AG04449 (cell line): Measurements from ENCODE around the gene AHRR.
A peak's percentile ranks its signal among the peaks of the same experiment; 100 is the strongest.
"Not testable (repeated sequence)": the region's sequence is repeated elsewhere in the genome, so short reads cannot be mapped to it uniquely, and the experiment has no call there.

Experiments used
- CTCF ChIA-PET: fragments of 350-600 bp; formaldehyde crosslinking; extraction: SDS; loops from one replicate; lab custom pipeline; 2021; ENCODE audit warnings: antibody characterized with exemption; lab: Yijun Ruan, JAX
- POLR2A ChIA-PET: fragments of 400-600, 350-600 bp; formaldehyde crosslinking; extraction: SDS; loops from one replicate; lab custom pipeline; 2020; ENCODE audit warnings: antibody characterized with exemption, inconsistent platforms; lab: Yijun Ruan, JAX
- DNase-seq: peaks from one replicate; pipeline ENCODE4 v3.0.0-alpha.2; 2010; ENCODE audit warnings: low read depth, low spot score
- H3K4me3 ChIP-seq: 2 replicates; pipeline ENCODE4 v1.5.1; 2011; ENCODE audit warnings: low read depth, mild to moderate bottlenecking, control low read depth, low read length
- CTCF ChIP-seq: IDR thresholded peaks from one replicate; pipeline ENCODE4 v1.5.1; 2011; ENCODE audit warnings: mild to moderate bottlenecking, moderate library complexity, low read length, control low read depth, inconsistent platforms; ENCODE audit not compliant: insufficient read depth; ENCODE audit errors: missing control alignments

Gene AHRR

DNA sequence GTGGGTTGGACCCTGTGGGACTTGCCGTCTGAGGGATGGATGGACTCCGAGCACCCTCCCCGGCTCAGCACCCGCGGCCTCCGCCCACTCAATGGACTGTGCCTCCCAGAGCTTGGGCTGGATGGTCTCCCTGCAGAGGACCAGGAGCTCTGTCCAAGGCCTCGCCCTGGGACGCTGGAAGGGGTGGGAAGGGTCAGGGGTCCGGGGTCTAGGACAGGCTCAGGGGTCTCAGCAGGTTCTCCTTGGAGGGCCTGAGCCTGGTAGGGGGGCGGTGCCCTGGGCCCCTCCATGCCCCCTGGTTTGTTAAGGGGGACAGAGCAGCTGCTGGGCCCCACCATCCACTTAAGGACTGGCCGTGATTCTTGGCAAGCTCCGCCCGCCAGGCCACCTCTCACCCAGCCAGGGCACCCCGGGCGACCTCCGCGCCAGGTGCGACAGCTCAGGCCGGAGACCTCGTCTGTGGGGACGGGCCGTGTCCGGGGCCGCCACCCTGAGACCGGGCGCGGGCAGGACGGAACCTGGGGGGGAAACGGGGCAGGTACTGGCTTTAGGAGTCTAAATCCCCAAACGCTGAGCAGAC is 150.7 kb downstream of the AHRR start:
- POLR2A ChIA-PET = interaction anchor here (0.6 to 1.0 kb wide), 3 partner anchors 22 to 155 kb away, joined by 3 read pairs; no protein-coding TSS in a partner anchor
- TF ChIP-seq CTCF = no peak
- peak overlapping the region; percentile 71 for H3K4me3 ChIP-seq
- no peak for DNase-seq
- CTCF ChIA-PET = interaction anchor here (1.3 to 3.4 kb wide), 3 partner anchors 21 to 156 kb away, joined by 4 to 17 read pairs (median 10); no protein-coding TSS in a partner anchor

DNA sequence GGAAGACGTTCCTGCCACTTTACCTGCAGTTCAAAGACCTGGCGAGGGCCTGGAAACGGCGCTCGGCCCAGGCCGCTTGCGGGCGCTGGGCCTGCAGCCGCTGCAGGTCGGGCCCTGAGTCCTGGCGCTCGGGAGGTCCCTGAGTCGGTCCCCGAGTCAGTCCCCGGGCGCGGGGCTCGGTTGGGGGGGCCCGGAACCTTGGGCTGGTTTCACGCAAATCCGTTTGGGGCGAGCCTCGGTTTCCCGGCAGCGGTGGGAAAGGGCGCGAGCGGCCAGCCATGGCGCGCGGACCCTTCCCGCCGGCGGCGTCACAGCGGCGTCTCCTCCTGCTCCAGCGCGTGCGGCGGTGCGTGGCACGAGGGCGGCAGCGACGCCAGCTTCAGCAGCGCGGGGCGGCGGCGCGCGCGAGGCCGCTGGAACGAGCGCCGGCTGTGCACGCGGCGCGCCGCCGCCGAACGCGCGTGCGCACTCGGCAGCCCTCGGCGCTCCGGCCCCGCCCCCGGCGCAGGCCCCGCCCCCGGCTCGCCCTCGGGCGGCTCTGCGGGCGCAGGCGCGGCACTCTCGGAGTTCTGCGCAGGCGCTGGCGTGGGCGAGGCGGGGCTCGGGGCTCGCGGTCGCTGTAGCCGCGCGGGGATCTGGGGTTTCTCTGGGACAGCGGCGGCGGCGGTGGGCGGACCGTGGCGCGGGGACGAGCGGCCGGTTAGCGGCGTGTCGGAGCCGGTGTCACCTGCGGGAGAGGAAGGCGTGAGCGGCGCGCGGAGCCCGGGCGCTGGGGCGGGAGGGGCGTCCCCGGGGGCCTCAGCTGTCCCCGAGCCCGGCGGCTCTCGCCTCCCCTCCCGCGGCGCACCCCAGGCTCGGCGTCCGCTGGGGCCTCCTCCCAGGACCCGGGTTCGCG is 151.4 kb downstream of the AHRR start:
- CTCF ChIA-PET = interaction anchor here (1.2 to 3.4 kb wide), 3 partner anchors 26 to 156 kb away, joined by 4 to 17 read pairs (median 10); no protein-coding TSS in a partner anchor
- no peak for DNase-seq
- H3K4me3 ChIP-seq = peak overlapping the region; percentile 71
- TF ChIP-seq CTCF = no peak
- POLR2A ChIA-PET = interaction anchor here (0.6 to 1.0 kb wide), 3 partner anchors 59 to 430 kb away, joined by 3 read pairs; no protein-coding TSS in a partner anchor

- CTCF ChIA-PET = interaction anchor here (1.2 to 3.4 kb wide), 2 partner anchors 27 to 157 kb away, joined by 4 to 17 read pairs; no protein-coding TSS in a partner anchor
- no peak for DNase-seq
- TF ChIP-seq CTCF = no peak
- H3K4me3 ChIP-seq = peak overlapping the region; percentile 71
- POLR2A ChIA-PET = interaction anchor here (0.6 to 1.0 kb wide), 2 partner anchors 59 to 429 kb away, joined by 3 read pairs; no protein-coding TSS in a partner anchor
Observed at GRCh38 chr5:473551-474192, 152.2 kb downstream of the AHRR start.

DNA sequence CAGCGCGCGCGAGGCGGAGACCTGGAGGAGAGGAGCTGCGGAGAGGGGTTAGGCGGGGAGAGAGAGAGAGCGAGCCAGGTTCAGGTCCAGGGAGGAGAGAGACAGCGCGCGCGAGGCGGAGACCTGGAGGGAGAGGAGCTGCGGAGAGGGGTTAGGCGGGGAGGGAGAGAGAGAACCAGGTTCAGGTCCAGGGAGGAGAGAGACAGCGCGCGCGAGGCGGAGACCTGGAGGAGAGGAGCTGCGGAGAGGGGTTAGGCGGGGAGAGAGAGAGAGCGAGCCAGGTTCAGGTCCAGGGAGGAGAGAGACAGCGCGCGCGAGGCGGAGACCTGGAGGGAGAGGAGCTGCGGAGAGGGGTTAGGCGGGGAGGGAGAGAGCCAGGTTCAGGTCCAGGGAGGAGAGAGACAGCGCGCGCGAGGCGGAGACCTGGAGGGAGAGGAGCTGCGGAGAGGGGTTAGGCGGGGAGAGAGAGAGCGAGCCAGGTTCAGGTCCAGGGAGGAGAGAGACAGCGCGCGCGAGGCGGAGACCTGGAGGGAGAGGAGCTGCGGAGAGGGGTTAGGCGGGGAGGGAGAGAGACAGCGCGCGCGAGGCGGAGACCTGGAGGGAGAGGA is 152.8 kb downstream of the AHRR start:
- not testable (repeated sequence) for DNase-seq
- ChIA-PET CTCF (interaction anchor here (1.2 to 3.4 kb wide), 2 partner anchors 28 to 158 kb away, joined by 4 to 17 read pairs; no protein-coding TSS in a partner anchor), POLR2A (interaction anchor here (1.0 kb wide), 1 partner anchor 429 kb away, joined by 3 read pairs; no protein-coding TSS in a partner anchor)
- H3K4me3 ChIP-seq = peak overlapping the region; percentile 71

GRCh38 chr5:474840-475661 is 153.5 kb downstream of the AHRR start:
- CTCF ChIA-PET = no interaction called here
- no peak for DNase-seq
- no peak for TF ChIP-seq CTCF
- peak overlapping the region; percentile 46 for H3K4me3 ChIP-seq
- POLR2A ChIA-PET = no interaction called here

DNA sequence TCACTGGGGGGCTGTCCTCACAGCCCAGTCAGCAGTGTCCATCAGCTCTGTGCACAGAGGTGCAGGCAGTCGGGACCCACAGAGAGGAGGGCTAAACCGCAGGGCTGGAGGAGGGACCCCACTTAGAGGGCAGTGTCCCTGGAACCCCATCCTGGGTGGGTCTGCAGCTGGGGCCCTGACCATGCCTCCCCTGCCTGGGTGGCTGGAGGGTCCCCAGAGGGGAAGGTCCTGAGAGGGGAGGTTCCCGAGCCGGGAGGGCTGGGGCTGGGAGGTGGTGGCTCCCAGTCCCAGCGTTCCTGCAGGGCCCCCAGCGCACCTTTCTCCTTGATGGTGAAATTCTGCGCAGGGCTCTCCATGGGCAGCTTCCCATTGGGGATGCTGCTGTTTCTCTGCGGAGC is 154.2 kb downstream of the AHRR start:
- H3K4me3 ChIP-seq = no peak overlapping the region
- POLR2A ChIA-PET = no interaction called here
- CTCF ChIA-PET = no interaction called here
- DNase-seq = no peak
- no peak for TF ChIP-seq CTCF
